Ramos (cell line): Measurements from ENCODE around the gene PCNX1.
"Not testable (repeated sequence)": the region's sequence is repeated elsewhere in the genome, so short reads cannot be mapped to it uniquely, and the experiment has no call there.

Experiments
- in situ Hi-C: fragments of 300-500 bp; cut with MboI; formaldehyde crosslinking; loops from one replicate; pipeline ENCODE4 v1.14.3; 2022; ENCODE audit warnings: low sequenced_read_pairs; ENCODE audit not compliant: unreplicated experiment

Gene PCNX1

DNA sequence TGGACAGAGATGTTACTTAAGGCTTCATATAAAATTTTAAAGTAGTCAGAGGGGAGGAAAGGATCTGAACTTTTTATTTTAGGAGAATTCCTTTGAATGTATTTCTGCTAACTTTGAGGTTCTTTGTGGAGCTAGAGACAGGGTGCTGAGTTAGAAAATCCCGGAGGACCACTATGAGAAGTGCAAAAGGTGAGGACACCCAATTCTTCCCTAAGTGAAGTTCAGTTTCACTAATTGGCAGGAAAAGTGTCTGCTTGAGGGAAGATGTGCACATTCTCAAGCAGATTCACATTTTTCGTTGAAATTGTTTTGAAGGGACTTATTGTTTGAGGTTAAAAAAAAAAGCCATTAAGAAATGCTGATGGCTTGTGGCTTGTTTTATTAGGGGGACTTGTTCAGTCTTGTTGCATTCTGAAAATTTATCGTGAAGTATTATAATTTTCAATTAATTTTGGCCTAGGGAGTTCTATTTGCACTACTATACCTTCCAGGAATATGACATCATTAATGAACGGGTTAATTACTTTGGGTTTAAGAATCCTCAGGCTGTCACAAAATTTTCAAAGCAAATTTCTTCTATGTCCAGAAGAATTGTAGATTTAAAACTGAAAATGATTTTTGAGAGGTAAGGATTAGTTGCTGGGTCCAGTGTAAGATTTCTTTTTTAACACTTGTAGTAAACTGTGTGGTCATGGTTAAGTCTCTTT lies 1.8 kb downstream of the PCNX1 start:
- in situ Hi-C loops, result no loop called here

DNA sequence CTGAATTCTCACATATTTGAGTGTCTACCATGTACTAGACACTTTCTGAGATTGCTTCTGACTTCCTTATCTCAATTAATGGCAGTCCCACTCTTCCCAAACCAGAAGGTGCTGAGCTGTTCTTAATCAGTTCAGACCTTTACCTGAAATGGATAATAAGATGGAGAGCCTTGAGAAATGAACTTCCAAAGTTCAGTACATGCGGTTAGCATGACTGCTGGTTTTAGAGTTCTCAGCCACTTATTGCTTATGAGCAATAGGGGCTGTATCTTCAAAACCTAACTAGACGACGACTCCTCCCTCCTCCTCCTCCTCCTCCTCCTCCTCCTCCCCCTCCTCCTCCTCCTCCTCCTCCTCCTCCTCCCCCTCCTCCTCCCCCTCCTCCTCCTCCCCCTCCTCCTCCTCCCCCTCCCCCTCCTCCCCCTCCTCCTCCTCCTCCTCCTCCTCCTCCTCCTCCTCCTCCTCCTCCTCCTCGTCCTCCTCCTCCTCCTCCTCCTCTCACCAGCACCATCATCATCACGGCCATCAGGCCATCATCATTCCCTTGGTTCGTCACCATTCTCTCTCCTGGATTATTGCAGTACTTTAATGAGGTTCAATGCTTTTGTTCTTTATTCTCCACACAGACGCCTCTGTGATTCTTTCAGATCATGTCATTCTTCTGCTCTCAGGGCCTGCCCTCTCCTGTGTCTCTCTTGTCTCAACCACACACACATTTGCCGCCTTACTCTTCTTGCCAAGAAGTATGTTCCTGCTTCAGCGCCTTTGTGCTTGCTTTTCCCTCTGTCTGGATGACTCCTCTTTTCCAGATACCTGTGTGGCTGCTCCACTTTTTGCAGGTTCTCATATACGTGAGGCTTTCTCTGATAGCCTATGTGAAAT lies 2.7 kb downstream of the PCNX1 start:
- in situ Hi-C loops, result no loop called here

DNA sequence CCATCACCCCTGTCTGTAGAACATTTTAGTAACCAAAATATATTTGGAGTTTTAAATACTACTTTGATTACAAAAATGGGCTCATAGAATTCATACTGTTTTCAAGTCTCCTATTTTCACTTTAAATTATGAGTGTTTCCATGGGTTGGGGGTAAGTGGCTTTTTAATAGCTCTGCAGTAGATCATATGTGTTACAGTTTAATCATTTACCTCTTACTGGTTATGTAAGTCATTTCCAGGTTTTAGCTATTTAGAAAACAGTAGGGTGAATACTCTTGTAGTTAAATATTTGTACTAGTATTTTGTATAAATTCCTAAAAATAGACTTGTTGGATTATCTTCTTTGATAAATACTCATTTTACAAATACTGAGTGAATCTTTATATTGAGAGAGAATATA lies 8.2 kb downstream of the PCNX1 start:
- in situ Hi-C loops, result no loop called here

DNA sequence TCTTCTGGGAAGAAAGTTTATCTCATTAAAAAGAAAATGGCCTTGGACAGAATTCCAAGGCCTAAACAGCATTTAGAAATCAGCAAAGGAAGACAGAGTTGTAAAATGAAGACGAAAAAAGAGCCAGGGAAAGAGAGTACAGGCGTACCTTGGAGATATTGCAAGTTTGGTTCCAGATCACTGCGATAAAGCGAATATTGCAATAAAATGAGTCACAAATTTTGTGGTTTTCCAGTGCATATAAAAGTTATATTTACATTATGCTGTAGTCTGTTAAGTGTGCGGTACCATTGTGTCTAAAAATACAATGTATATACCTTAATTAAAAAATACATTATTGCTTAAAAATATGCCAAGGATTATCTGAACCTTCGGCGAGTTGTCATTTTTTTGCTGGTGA lies 9.0 kb downstream of the PCNX1 start:
- in situ Hi-C loops, result no loop called here

DNA sequence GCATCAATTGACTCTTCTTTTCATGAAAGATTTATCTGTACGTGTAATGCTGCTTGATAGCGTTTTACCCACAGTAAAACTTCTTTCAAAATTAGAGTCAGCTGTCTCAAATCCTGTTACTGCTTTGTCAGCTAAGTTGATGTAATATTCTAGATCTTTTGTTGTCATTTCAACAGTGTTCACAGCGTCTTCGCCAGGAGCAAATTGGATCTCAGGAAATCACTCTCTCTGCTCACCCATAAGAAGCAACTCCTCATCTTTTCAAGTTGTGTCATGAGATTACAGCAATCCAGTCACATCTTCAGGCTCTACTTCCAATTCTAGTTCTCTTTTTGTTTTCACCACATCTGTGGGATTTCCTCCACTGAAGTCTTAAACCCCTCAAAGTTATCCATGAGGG lies 9.5 kb downstream of the PCNX1 start:
- in situ Hi-C loops, result no loop called here

DNA sequence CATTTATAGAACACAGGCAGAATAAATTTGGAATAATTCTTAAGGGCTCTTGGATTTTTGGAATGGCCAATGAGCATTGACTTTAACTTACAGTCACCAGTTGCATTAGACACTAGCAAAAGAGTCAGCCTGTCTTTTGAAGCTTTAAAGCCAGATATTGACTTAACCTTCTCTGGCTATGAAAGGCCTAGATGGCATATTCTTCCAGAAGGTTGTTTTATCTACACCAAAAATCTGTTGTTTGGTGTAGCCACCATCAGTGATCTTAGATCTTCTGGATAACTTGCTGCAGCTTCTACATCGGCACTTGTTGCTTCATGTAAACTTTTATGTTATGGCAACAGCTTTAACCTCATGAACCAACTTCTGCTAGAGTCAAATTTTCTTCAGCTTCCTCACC lies 10.4 kb downstream of the PCNX1 start:
- in situ Hi-C loops, result no loop called here

DNA sequence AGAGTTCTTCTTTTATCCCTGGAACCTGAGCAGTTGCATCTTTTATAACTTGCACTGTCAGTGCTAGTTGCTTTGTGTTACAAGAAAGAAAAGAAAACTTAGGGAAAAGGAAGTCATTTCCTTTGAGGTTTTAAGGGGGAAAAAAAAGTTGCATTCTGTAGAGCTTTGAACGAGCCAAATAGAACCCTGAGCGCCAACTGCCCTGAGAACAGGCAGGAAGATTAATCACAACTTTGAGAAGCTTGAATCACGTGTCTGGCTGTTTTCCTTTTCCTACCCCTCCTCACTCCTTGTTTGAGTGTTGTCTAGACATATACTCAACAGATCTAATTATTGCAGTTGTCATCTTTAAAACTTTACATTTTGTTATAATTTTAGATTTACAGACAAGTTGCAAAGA lies 12.5 kb downstream of the PCNX1 start:
- in situ Hi-C loops, result no loop called here

DNA sequence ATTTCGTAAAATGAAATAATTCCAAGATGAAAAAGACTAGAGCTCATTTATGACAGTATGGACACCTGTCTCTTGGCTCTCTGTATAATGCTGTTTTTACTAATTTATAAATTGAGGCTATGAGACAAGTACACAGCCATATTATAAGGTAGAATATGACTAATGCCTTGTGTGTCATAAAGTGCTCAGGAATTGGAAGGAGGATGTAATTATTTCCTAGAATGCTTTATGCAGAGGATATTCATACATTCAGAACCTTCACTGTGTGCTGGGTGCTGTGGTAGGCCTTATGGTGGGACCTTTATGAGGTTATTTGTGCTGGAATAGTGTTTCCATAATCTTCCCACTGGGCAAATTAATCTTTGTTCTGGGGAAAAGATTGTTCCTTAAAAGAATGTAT lies 13.3 kb downstream of the PCNX1 start:
- in situ Hi-C loops, result no loop called here

DNA sequence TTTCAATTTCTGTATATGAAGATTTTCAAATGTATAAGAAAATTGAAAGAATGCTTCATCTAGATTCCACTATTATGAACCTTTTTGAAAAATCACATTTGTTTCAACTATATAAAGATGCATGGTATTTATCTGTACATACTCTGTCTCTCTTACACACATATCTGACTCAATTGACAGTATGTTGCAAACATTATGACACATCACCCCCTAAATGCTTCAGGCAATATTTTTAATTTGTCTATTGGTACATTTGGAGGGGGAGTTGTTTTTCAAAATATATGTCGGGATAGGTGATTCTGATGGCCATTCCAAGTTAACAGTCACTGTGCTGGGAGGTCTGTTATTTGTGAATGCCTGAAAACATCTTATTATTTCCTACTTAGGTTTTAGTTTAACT lies 14.4 kb downstream of the PCNX1 start:
- in situ Hi-C loops, result no loop called here

DNA sequence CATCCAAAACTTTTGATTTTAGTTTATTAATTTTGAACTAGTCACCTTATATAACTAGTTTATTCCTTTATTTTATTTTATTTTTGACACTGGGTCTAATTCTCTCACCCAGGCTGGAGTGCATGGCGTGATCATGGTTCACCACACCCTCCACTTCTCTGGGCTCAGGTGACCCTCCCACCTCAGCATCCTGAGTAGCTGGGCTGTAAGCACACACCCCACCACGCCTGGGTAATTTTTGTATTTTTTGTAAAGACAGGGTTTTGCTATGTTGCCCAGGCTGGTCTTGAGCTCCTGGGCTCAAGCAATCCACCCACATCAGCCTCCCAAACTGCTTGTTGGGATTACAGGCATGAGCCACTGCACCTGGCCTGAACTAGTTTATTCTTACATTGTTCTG lies 17.3 kb downstream of the PCNX1 start:
- in situ Hi-C loops, result no loop called here

DNA sequence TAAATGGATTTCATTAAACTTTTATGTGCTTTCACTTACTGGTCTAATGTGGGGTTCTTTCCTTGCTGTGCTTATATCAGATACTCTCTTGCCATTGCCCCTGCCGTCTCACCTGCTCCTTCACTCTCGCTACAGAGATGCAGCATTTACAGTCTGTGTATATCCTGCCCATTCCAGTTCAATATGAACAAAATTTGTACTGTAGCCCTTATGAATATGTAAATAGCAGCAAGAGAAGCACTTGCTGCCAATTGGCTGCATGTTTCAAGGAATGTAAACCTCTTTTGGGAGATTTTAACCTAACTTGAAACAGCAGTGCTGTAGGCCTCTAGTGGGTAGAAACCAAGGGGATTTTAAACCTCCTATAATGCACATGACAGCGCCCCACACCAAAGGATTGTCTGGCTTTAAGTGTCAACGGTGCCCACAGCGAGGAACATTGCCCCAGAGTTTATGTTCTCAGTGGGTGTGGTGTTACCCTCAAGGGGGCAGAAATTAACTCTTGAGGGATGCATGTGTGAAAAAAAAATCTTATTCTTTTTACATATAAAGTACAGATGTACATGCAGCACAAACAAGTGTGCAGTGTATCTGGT lies 19.1 kb downstream of the PCNX1 start:
- in situ Hi-C loops, result no loop called here

DNA sequence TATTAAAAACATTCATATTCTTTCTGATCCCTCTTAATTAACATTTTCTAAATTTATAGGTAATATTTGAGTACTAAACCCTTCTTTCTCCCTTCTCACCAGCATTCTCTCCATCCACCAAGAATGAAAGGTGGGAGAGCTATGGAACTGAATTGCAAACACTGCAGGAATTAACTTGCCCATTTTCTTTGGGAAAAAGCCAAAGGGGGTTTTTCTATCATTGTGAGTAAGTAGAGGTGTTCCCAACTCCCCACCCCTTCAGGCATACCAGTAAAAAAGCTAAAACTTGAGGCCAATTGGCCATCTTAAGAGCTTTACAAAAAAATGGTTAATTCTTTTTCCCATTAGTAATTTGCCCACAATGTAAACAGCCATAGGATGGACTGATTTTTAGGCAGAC lies 23.7 kb downstream of the PCNX1 start:
- in situ Hi-C loops, result no loop called here

DNA sequence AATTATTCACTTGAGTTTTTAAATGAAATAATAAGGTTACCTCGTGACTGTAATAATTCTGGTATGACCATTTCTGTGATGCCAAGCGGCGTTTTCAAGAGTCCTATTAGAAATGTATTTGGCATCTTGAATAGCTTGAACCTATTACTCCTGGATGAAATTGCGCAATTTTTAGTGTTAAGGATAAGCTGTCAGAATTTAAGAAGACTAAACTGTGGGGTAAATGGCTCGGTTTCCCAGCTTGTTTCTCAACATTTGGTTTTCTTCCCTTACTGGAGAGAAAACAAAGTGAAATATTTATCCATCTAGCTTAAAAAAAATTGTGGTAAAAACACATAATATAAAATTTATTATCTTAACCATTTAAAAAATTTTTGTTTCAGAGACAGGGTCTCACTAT lies 26.8 kb downstream of the PCNX1 start:
- in situ Hi-C loops, result no loop called here

DNA sequence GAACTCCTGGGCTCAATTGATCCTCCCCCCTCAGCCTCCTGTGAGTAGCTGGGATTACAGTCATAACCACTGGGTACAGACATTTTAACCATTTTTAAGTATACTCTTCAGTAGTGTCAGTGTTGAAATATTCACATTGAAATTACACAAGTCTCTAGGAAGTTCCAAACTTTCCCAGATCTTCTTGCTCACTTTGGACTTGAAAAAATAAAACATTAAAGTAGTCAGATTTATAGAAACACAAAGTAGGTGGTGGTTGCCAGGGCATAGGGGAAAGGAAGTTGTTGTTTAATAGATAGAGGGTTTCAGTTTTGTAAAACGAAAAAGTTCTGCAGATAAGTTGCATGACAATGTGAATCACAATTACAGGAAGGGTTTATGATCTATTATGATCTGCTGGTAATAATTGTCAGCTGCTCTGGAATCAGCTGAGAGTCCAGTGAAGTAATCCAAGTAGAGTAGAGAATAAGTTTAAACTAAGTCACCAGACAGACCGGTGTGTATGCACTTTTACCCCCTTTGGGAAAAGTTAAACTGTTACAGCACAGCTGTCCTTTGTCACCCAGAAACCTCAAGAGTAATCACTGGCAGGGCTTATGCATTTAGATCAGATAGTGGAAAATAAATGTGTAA lies 27.4 kb downstream of the PCNX1 start:
- in situ Hi-C loops, result no loop called here

DNA sequence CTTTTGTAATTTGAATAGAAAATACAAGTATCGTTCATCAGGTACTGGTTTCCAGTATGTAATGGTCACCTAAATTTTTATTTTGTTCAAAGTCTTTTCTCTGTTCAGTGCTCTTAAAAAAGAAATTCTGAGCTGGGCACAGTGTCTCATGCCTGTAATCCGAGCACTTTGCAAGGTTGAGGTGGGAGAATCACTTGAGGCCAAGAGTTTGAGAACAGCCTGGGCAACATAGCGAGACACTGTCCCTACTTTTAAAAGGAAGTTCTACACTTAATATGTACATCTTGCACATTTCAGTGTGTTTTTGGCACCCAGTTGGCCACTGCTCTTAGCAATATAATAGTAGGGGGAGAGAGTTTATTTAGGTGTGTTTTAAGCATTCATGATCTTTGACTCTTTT lies 27.9 kb downstream of the PCNX1 start:
- in situ Hi-C loops, result no loop called here

DNA sequence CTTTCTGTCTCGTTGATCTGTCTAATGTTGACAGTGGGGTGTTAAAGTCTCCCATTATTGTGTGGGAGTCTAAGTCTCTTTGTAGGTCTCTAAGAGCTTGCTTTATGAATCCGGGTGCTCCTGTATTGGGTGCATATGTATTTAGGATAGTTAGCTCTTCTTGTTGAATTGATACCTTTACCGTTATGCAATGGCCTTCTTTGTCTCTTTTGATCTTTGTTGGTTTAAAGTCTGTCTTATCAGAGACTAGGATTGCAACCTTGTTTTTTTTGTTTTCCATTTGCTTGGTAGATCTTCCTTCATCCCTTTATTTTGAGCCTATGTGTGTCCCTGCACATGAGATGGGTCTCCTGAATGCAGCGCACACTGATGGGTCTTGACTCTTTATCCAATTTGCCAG lies 32.4 kb downstream of the PCNX1 start:
- in situ Hi-C loops, result not testable (repeated sequence)

DNA sequence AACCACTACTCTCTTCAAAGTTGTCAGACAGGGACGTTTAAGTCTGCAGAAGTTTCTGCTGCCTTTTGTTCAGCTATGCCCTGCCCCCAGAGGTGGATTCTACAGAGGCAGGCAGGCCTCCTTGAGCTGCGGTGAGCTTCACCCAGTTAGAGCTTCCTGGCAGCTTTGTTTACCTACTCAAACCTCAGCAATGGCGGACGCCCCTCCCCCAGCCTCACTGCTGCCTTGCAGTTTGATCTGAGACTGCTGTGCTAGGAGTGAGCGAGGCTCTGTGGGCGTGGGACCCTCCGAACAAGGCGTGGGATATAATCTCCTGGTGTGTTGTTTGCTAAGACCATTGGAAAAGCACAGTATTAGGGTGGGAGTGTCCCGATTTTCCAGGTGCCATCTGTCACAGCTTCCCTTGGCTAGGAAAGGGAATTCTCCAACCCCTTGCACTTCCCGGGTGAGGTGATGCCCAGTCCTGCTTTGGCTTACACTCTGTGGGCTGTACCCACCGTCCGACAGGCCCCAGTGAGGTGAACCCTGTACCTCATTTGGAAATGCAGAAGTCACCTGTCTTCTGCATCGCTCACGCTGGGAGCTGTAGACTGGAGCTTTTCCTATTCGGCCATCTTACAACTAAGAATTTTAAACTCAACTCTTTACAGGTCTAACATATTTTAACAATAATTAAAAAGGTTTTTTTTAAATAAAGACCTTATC lies 34.5 kb downstream of the PCNX1 start:
- in situ Hi-C loops, result not testable (repeated sequence)

DNA sequence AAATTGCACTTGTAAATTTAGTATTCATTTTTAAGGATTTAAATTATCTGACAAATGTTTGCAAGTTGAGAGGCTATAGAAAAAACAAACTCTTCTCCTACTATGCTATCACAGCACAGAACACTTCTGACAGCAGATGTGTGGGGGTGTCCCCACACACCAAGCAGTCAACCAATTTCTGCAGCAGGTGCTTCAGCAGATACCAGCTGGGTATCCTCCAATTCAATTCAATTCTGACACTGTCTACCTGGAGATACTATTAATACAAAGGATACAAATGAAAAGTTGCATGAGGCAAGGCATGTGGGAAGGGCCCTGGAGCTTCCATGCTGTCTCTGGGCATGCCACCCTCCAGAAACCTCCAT lies 35.1 kb downstream of the PCNX1 start:
- in situ Hi-C loops, result no loop called here

DNA sequence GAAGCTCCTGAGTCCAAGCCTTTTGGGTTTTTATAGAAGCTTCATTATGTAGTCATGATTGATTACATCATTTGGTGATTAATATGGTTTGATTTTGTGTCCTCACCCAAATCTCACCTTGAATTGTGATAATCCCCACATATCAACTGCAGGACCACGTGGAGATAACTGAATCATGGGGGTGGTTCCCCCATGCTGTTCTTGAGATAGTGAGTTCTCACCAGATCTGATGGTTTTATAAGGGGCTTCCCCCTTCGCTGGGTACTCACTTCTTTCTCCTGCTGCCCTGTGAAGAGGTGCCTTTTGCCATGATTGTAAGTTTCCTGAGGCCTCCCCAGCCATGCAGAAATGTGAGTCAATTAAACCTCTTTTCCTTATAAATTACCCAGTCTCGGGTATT lies 35.5 kb downstream of the PCNX1 start:
- in situ Hi-C loops, result not testable (repeated sequence)

DNA sequence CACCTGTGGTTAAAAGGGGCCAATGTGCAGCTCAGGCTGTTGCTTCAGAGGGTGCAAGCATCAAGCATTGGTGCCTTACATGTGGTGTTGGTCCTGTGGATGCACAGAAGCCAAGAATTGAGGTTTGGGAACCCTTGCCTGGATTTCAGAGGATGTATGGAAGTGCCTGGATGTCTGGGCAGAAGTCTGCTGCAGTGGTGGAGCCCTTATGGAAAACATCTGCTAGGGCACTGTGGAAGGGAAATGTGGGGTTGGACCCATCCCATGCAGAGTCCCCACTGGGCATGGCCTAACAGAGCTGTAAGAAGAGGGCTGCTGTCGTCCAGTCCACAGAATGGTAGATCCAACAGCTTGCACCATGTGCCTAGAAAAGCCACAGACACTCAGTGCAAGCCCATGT lies 36.6 kb downstream of the PCNX1 start:
- in situ Hi-C loops, result no loop called here
